Keratinocyte (primary cell): ENCODE results near the gene SLC6A9. TPM values are rescaled to one million over a fixed set of nuclear protein-coding genes. Genes with fewer than 3 reads are reported as not detected.

Experiments
- DNase-seq: peaks from one replicate; pipeline ENCODE4 v3.0.0-alpha.2; 2011; ENCODE audit warnings: low read depth, missing footprints, low spot score
- FAIRE-seq: peaks from 2 replicates; lab custom pipeline; 2011; peaks lifted over from hg19 to GRCh38; lab: Jason Lieb, UNC
- H2AFZ ChIP-seq: 2 replicates; pipeline ENCODE4 v1.6.0; 2012; ENCODE audit warnings: low read length, control low read depth, inconsistent platforms; ENCODE audit not compliant: control insufficient read depth
- H3K27ac ChIP-seq: 2 replicates; pipeline ENCODE4 v1.5.1; 2011; ENCODE audit warnings: low read length; ENCODE audit not compliant: control insufficient read depth, insufficient read depth
- H3K27me3 ChIP-seq: 3 replicates; pipeline ENCODE4 v1.6.0; 2011; ENCODE audit warnings: low read length; ENCODE audit not compliant: control insufficient read depth, insufficient read depth; ENCODE audit errors: extremely low read depth
- H3K36me3 ChIP-seq, 2 experiments: 2 replicates in 1 of 2; 3 replicates in 1 of 2; pipeline ENCODE4 v1.5.1; 2011; ENCODE audit warnings: low read length in 2 of 2, mild to moderate bottlenecking in 1 of 2; ENCODE audit not compliant: control insufficient read depth in 2 of 2, insufficient read depth in 2 of 2; ENCODE audit errors: extremely low read depth in 1 of 2
- H3K4me1 ChIP-seq: 3 replicates; pipeline ENCODE4 v1.5.1; 2011; ENCODE audit warnings: low read length; ENCODE audit not compliant: control insufficient read depth, insufficient read depth; ENCODE audit errors: extremely low read depth
- H3K4me2 ChIP-seq: 3 replicates; pipeline ENCODE4 v1.6.0; 2011; ENCODE audit warnings: low read depth, low read length; ENCODE audit not compliant: control insufficient read depth, insufficient read depth; ENCODE audit errors: extremely low read depth
- H3K4me3 ChIP-seq, 3 experiments: fragments of 200-600 bp in 1 of 3; sonication (generic) in 1 of 3; 2 replicates in 2 of 3; 3 replicates in 1 of 3; pipeline ENCODE4 v1.5.1; 2011 to 2016; ENCODE audit warnings: low read length in 3 of 3, mild to moderate bottlenecking in 3 of 3, control low read depth in 2 of 3, inconsistent platforms in 1 of 3, low read depth in 1 of 3, mixed read lengths in 1 of 3, mixed run types in 1 of 3, moderate library complexity in 1 of 3; ENCODE audit not compliant: control insufficient read depth in 2 of 3, insufficient read depth in 2 of 3; ENCODE audit errors: extremely low read depth in 1 of 3
- H3K79me2 ChIP-seq: 2 replicates; pipeline ENCODE4 v1.6.0; 2012; ENCODE audit warnings: low read length; ENCODE audit not compliant: control insufficient read depth, insufficient read depth
- H3K9ac ChIP-seq: 3 replicates; pipeline ENCODE4 v1.6.0; 2011; ENCODE audit warnings: low read length; ENCODE audit not compliant: control insufficient read depth, insufficient read depth; ENCODE audit errors: extremely low read depth
- H3K9me1 ChIP-seq: 3 replicates; pipeline ENCODE4 v1.6.0; 2011; ENCODE audit warnings: low read length; ENCODE audit not compliant: control insufficient read depth, insufficient read depth; ENCODE audit errors: extremely low read depth
- H3K9me3 ChIP-seq: 2 replicates; pipeline ENCODE4 v1.5.1; 2012; ENCODE audit warnings: low read depth, low read length; ENCODE audit not compliant: control insufficient read depth
- H4K20me1 ChIP-seq: 3 replicates; pipeline ENCODE4 v1.6.0; 2011; ENCODE audit warnings: low read length; ENCODE audit not compliant: control insufficient read depth, insufficient read depth; ENCODE audit errors: extremely low read depth
- CTCF ChIP-seq, 3 experiments: IDR thresholded peaks in 1 of 3; conservative IDR thresholded peaks in 1 of 3; optimal IDR thresholded peaks in 1 of 3; 2 replicates in 2 of 3; 3 replicates in 1 of 3; pipeline versions ENCODE3 to v1.5.1; 2011; ENCODE audit warnings: low read length in 3 of 3, mild to moderate bottlenecking in 3 of 3, moderate library complexity in 2 of 3, control low read depth in 1 of 3, inconsistent platforms in 1 of 3; ENCODE audit not compliant: insufficient read depth in 2 of 3; ENCODE audit errors: extremely low read depth in 1 of 3
- EZH2 ChIP-seq: IDR thresholded peaks from one replicate; pipeline ENCODE4 v1.6.1; 2012; ENCODE audit warnings: inconsistent platforms, mild to moderate bottlenecking, low read length, moderate library complexity
- dilution Hi-C: fragments of 300-500 bp; cut with MboI; formaldehyde crosslinking; loops from one replicate; pipeline ENCODE4 v1.7.0; 2020; ENCODE audit warnings: low sequenced_read_pairs; ENCODE audit not compliant: extremely low pct_ligation_motif_present
- polyA plus RNA-seq, 5 experiments: library from polyadenylated mRNA; depleted of rRNA in 3 of 5; stranded (reverse) in 3 of 5; stranded (forward) in 1 of 5; unstranded in 1 of 5; fragments of >200 nt; gene quantifications; 1 replicate in 1 of 5; 2 replicates in 3 of 5; 3 replicates in 1 of 5; pipeline versions ENCODE4 v1.2.1 to v1.2.3, GENCODE V29; 2011 to 2012; ENCODE audit warnings: missing spikeins in 2 of 5, low read depth in 1 of 5, low replicate concordance in 1 of 5

Gene SLC6A9
- polyA plus RNA-seq, 1 donor (not counting 4 experiments of a cell fraction or from before 2014, with no cell fraction given) = 5.3 TPM

DNA sequence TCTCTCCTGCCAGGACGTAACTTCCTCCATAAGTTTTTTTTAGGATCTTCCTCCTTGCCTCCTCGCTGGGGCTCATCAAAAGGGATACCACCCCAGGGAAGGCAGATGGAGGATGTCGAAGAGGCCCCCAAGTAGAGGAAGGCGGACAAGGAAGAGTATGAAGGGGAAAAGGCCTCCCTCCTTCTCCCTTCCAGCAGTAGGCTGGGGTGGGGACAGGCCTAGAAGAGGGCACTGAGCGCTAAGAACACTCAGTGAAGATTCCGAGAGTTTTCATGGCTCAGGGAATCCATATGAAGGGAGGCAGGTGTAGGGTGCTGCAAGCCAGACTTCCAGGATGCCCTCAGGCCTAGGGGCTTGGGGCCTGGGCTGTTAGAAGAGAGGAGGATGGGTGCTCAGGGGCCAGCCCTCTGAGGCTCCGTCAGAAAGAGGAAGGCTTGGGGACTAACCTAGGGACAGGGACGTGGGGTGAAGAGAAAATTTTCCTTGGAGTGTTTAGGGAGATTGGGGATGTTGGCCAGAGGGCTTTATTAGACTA lies 1.8 kb upstream of the SLC6A9 start:
- Histone ChIP-seq H3K9ac (no peak overlapping the region), H2AFZ (no peak overlapping the region), H3K79me2 (no peaks in the 10 kb centered on the region), H3K36me3 (no peaks in the 10 kb centered on the region), H3K4me1 (peaks cover 38% of the 10 kb centered on the region), H3K4me2 (no peak overlapping the region), H3K27ac (no peak overlapping the region), H3K9me3 (no peaks in the 10 kb centered on the region), H3K4me3 (no peak overlapping the region), H3K27me3 (no peaks in the 10 kb centered on the region), H3K9me1 (peaks cover 2% of the 10 kb centered on the region), H4K20me1 (no peaks in the 10 kb centered on the region)
- DNase-seq (no peak), FAIRE-seq (no peak)
- TF ChIP-seq EZH2 (no peak), CTCF (optimal IDR thresholded peaks at IDR 0.05 in 1 of 3, IDR thresholded peaks at IDR 0.05 in 1 of 3, conservative IDR thresholded peaks at IDR 0.05 in 1 of 3; ENCODE audit: extremely low read depth in 1 of 3, insufficient read depth in 2 of 3, low read length in 3 of 3) (no peak)
- dilution Hi-C loops = no loop called here

DNA sequence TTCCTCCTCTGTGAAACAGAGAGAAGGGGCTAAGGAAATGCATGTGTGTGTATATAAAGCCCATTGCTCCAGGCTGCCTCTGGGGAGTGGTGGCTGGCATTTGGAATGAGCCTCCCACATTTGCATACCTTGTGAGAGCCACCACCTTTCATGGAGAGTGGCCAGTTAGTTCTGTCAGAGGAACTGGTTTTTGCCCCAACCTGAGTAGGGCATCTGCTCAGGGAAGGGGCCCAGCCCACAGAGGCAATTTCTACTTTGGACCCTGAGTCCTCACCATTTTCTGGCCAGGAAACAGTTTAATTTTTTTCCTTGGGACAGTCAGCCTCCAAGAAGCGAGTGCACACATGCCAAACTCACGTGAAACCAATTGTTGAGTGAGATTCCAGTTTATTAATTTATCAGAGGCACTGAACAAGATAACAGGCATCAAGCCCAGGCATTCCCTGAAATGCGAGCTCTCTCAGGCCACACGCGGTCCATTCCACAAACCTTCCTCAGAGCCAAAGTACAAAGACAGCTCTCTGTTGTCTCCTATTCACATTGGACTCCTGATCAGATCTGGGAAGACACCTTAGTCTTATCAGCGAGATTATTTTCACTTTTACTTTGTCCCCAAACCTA lies 1.0 kb upstream of the SLC6A9 start:
- dilution Hi-C loops = no loop called here
- no peak overlapping the region for H2AFZ ChIP-seq
- no peaks in the 10 kb centered on the region for H4K20me1 ChIP-seq
- H3K9ac ChIP-seq = peak overlapping the region; percentile 86
- no peaks in the 10 kb centered on the region for H3K9me3 ChIP-seq
- TF ChIP-seq EZH2 = no peak
- no peak for TF ChIP-seq CTCF (optimal IDR thresholded peaks at IDR 0.05 in 1 of 3, IDR thresholded peaks at IDR 0.05 in 1 of 3, conservative IDR thresholded peaks at IDR 0.05 in 1 of 3; ENCODE audit: extremely low read depth in 1 of 3, insufficient read depth in 2 of 3, low read length in 3 of 3)
- H3K27ac ChIP-seq = peak overlapping the region; percentile 8
- no peak overlapping the region for H3K4me3 ChIP-seq
- FAIRE-seq = peak; percentile 62
- no peak for DNase-seq
- H3K79me2 ChIP-seq = no peaks in the 10 kb centered on the region
- peaks cover 2% of the 10 kb centered on the region for H3K9me1 ChIP-seq
- peak overlapping the region; percentile 69 for H3K4me2 ChIP-seq
- H3K4me1 ChIP-seq = peaks cover 40% of the 10 kb centered on the region
- no peaks in the 10 kb centered on the region for H3K36me3 ChIP-seq
- H3K27me3 ChIP-seq = no peaks in the 10 kb centered on the region
